ENCODE results near the gene ZRSR2.

DNA sequence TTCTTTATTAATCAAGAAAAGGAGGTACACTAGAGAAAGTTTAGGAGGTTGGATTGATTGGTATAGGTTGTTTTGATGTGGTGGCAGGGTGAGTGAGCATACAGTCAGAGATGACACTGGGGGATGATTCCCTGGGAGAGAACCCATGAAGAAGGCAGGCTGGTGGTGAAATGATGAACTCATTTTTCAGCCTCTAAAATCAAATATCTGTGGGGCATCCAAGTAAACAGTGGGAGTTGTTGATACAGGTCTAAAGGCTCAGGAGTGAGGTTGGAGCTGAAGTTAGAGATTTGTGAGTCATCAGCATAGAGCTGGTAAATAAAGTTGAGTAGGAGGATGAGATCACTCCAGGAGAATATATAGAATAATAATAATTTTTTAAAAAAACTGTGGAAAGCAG lies 74.3 kb downstream of the ZRSR2 start:
- TF ChIP-seq, protein P1, sequence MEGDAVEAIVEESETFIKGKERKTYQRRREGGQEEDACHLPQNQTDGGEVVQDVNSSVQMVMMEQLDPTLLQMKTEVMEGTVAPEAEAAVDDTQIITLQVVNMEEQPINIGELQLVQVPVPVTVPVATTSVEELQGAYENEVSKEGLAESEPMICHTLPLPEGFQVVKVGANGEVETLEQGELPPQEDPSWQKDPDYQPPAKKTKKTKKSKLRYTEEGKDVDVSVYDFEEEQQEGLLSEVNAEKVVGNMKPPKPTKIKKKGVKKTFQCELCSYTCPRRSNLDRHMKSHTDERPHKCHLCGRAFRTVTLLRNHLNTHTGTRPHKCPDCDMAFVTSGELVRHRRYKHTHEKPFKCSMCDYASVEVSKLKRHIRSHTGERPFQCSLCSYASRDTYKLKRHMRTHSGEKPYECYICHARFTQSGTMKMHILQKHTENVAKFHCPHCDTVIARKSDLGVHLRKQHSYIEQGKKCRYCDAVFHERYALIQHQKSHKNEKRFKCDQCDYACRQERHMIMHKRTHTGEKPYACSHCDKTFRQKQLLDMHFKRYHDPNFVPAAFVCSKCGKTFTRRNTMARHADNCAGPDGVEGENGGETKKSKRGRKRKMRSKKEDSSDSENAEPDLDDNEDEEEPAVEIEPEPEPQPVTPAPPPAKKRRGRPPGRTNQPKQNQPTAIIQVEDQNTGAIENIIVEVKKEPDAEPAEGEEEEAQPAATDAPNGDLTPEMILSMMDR (conservative IDR thresholded peaks at IDR 0.05; ENCODE audit: low read length): no peak
- no peak for TF ChIP-seq EZH2phosphoT487 (IDR thresholded peaks at IDR 0.05; ENCODE audit: borderline replicate concordance)

Data from Loucy (cell line).